Upper lobe of left lung (tissue), 6 donors: Measurements from ENCODE around the gene HDGFL2. TPM values are rescaled to one million over a fixed set of nuclear protein-coding genes. Genes with fewer than 3 reads are reported as not detected.
"Not testable (repeated sequence)": the region's sequence is repeated elsewhere in the genome, so short reads cannot be mapped to it uniquely, and the experiment has no call there.

Experiments
- ATAC-seq, 2 donors: fragments of 200-7000 bp; cut with Tn5 transposase; one replicate each; pipeline ENCODE4 v1.9.1; 2022; ENCODE audit warnings: mild to moderate bottlenecking in 2 of 2, moderate library complexity in 2 of 2; ENCODE audit not compliant: low FRiP score in 2 of 2
- DNase-seq, 2 donors: peaks; one replicate each; pipeline ENCODE4 v3.0.0-alpha.2; 2019 to 2020
- H3K27ac ChIP-seq, 4 donors: fragments of 200-600 bp; sonication (generic); one replicate each; pipeline ENCODE4 v1.5.1; 2016 to 2019
- H3K27me3 ChIP-seq, 4 donors: fragments of 200-600 bp; sonication (generic); one replicate each; pipeline ENCODE4 v1.5.1; 2017 to 2019
- H3K36me3 ChIP-seq, 4 donors: fragments of 200-600 bp; sonication (generic); one replicate each; pipeline ENCODE4 v1.5.1; 2016 to 2019
- H3K4me1 ChIP-seq, 4 donors: fragments of 200-600 bp; sonication (generic); one replicate each; pipeline ENCODE4 v1.5.1; 2018 to 2019
- H3K4me3 ChIP-seq, 4 donors: fragments of 200-600 bp; sonication (generic); one replicate each; pipeline ENCODE4 v1.5.1; 2017 to 2019; ENCODE audit warnings: mild to moderate bottlenecking in 2 of 4, moderate library complexity in 1 of 4
- H3K9me3 ChIP-seq, 4 donors: fragments of 200-600 bp; sonication (generic); one replicate each; pipeline ENCODE4 v1.5.1; 2018 to 2019
- CTCF ChIP-seq, 6 experiments: fragments of 450-650 bp in 4 of 6; fragments of 200-600 bp in 2 of 6; sonication (generic) in 2 of 6; IDR thresholded peaks; one replicate each; pipeline ENCODE4 v1.5.1; 2016 to 2019; ENCODE audit warnings: antibody characterized with exemption in 6 of 6
- EP300 ChIP-seq, 4 donors: sonication (generic); formaldehyde crosslinking; IDR thresholded peaks; one replicate each; pipeline ENCODE4 v1.5.1; 2017; ENCODE audit warnings: antibody characterized with exemption in 4 of 4, control low read depth in 2 of 4
- POLR2A ChIP-seq, 4 donors: fragments of 450-650 bp; IDR thresholded peaks; one replicate each; pipeline ENCODE4 v1.5.1; 2016 to 2017; ENCODE audit warnings: antibody characterized with exemption in 4 of 4, mild to moderate bottlenecking in 2 of 4
- POLR2AphosphoS5 ChIP-seq, 2 donors: sonication (generic); formaldehyde crosslinking; IDR thresholded peaks; one replicate each; pipeline ENCODE4 v1.5.1; 2017; ENCODE audit warnings: antibody characterized with exemption in 2 of 2
- WGBS, 2 donors: methylation state at CpG; one replicate each; pipeline ENCODE4 v1.1.5; 2017 to 2018; 5-methylcytosine and 5-hydroxymethylcytosine counted together
- total RNA-seq, 6 donors: library from RNA; depleted of rRNA in 4 of 6; stranded (reverse); fragments of >200 nt in 4 of 6; gene quantifications; one replicate each; pipeline versions ENCODE4 v1.1.0 to v1.2.1, GENCODE V29; 2016 to 2021
- donor health status: DM: no; HTN: no; CAD: no; lungs with moderate emphysema.
- donor health status: DM: no; HTN: yes; CAD: no; lungs with severe emphysema.

The HDGFL2 gene
- total RNA-seq, 6 donors from 2014 or later = 23.9 to 71.2 (median 37.6) TPM

GRCh38 chr19:4524808-4525562, 52.9 kb downstream of the HDGFL2 start:
- ATAC-seq (peak; percentile 56 to 69), DNase-seq (peak in 1 of 2 donors; percentile 85)
- no peaks in the 10 kb centered on the region for H3K9me3 ChIP-seq
- 66 to 83% methylated on average over 20 of the region's 23 CpGs for WGBS, 2 donors
- no peak overlapping the region for H3K4me3 ChIP-seq
- H3K4me1 ChIP-seq = no peaks in the 10 kb centered on the region
- no peaks in the 10 kb centered on the region for H3K27me3 ChIP-seq
- no peaks in the 10 kb centered on the region for H3K36me3 ChIP-seq
- TF ChIP-seq POLR2A (IDR thresholded peaks at IDR 0.05) (no peak), CTCF (IDR thresholded peaks at IDR 0.05) (peak; percentile 29 to 61 (median 50)), POLR2AphosphoS5 (IDR thresholded peaks at IDR 0.05) (no peak), EP300 (IDR thresholded peaks at IDR 0.05) (no peak)
- H3K27ac ChIP-seq = no peak overlapping the region

- Histone ChIP-seq H3K4me3 (no peak overlapping the region), H3K27me3 (no peaks in the 10 kb centered on the region), H3K27ac (no peak overlapping the region), H3K4me1 (no peaks in the 10 kb centered on the region), H3K9me3 (no peaks in the 10 kb centered on the region), H3K36me3 (no peaks in the 10 kb centered on the region)
- DNase-seq = no peak
- no peak for TF ChIP-seq EP300 (IDR thresholded peaks at IDR 0.05)
- TF ChIP-seq CTCF (IDR thresholded peaks at IDR 0.05) = no peak
- no peak for TF ChIP-seq POLR2AphosphoS5 (IDR thresholded peaks at IDR 0.05)
- no peak for TF ChIP-seq POLR2A (IDR thresholded peaks at IDR 0.05)
- ATAC-seq = no peak
- WGBS, 2 donors = 55 to 67% methylated on average over 18 to 20 of the region's 23 CpGs
Observed at GRCh38 chr19:4525563-4526002, 53.5 kb downstream of the HDGFL2 start.

GRCh38 chr19:4527377-4527776, 55.3 kb downstream of the HDGFL2 start:
- 90 to 91% methylated on average over 8 of the region's 8 CpGs for WGBS, 2 donors
- not testable (repeated sequence) for H3K4me1 ChIP-seq, ATAC-seq, DNase-seq, H3K36me3 ChIP-seq, H3K4me3 ChIP-seq, H3K27ac ChIP-seq, H3K27me3 ChIP-seq, H3K9me3 ChIP-seq

GRCh38 chr19:4528843-4529242, 56.7 kb downstream of the HDGFL2 start:
- 78 to 86% methylated on average over 11 to 15 of the region's 15 CpGs for WGBS, 2 donors
- TF ChIP-seq POLR2A (IDR thresholded peaks at IDR 0.05) = no peak
- TF ChIP-seq CTCF (IDR thresholded peaks at IDR 0.05) = no peak
- TF ChIP-seq EP300 (IDR thresholded peaks at IDR 0.05) = no peak
- TF ChIP-seq POLR2AphosphoS5 (IDR thresholded peaks at IDR 0.05) = no peak
- no peaks in the 10 kb centered on the region for H3K36me3 ChIP-seq
- no peak overlapping the region for H3K27ac ChIP-seq
- DNase-seq = no peak
- no peaks in the 10 kb centered on the region for H3K4me1 ChIP-seq
- no peaks in the 10 kb centered on the region for H3K9me3 ChIP-seq
- ATAC-seq = no peak
- H3K27me3 ChIP-seq = no peaks in the 10 kb centered on the region
- no peak overlapping the region for H3K4me3 ChIP-seq

- DNase-seq (no peak), ATAC-seq (no peak)
- TF ChIP-seq POLR2AphosphoS5 (IDR thresholded peaks at IDR 0.05) (no peak), POLR2A (IDR thresholded peaks at IDR 0.05) (no peak), EP300 (IDR thresholded peaks at IDR 0.05) (no peak), CTCF (IDR thresholded peaks at IDR 0.05) (no peak)
Observed at GRCh38 chr19:4529924-4530522, 57.9 kb downstream of the HDGFL2 start.

More at GRCh38 chr19:4529924-4530522, 57.9 kb downstream of the HDGFL2 start:
- Histone ChIP-seq H3K27ac (no peak overlapping the region), H3K27me3 (no peaks in the 10 kb centered on the region), H3K36me3 (no peaks in the 10 kb centered on the region), H3K4me1 (peaks cover 0 to 7% (median 3%) of the 10 kb centered on the region in 4 donors), H3K4me3 (no peak overlapping the region), H3K9me3 (no peaks in the 10 kb centered on the region)
- 78 to 83% methylated on average over 10 to 14 of the region's 14 CpGs for WGBS, 2 donors
